Neural progenitor cell (in vitro differentiated cells): Measurements from ENCODE around the gene FLCN. TPM values are rescaled to one million over a fixed set of nuclear protein-coding genes. Genes with fewer than 3 reads are reported as not detected.

Source experiments
- DNase-seq: peaks from one replicate; pipeline ENCODE4 v3.0.0-alpha.2; 2016; ENCODE audit warnings: low spot score
- H2AFZ ChIP-seq: fragments of 200-600 bp; sonication (generic); replicated peaks from 2 replicates; pipeline ENCODE4 v1.6.1; 2016; ENCODE audit warnings: antibody characterized with exemption
- H3F3A ChIP-seq: fragments of 200-600 bp; sonication (generic); 2 replicates; pipeline ENCODE4 v1.6.1; 2016; ENCODE audit warnings: antibody characterized with exemption, low read depth
- H3K27ac ChIP-seq: fragments of 200-600 bp; sonication (generic); 2 replicates; pipeline ENCODE4 v1.5.1; 2016; ENCODE audit warnings: mild to moderate bottlenecking
- H3K27me3 ChIP-seq: fragments of 200-600 bp; sonication (generic); 2 replicates; pipeline ENCODE4 v1.6.1; 2016; ENCODE audit warnings: mild to moderate bottlenecking, moderate library complexity
- H3K36me3 ChIP-seq: fragments of 200-600 bp; sonication (generic); 2 replicates; pipeline ENCODE4 v1.5.1; 2016
- H3K4me1 ChIP-seq: fragments of 200-600 bp; sonication (generic); 2 replicates; pipeline ENCODE4 v1.6.1; 2016; ENCODE audit warnings: mixed run types
- H3K4me2 ChIP-seq: fragments of 200-600 bp; sonication (generic); 2 replicates; pipeline ENCODE4 v1.6.1; 2016
- H3K4me3 ChIP-seq: fragments of 200-600 bp; sonication (generic); 2 replicates; pipeline ENCODE4 v1.5.1; 2016
- H3K79me2 ChIP-seq: fragments of 200-600 bp; sonication (generic); 2 replicates; pipeline ENCODE4 v1.6.1; 2016; ENCODE audit warnings: low read depth
- H3K9ac ChIP-seq: fragments of 200-600 bp; sonication (generic); 2 replicates; pipeline ENCODE4 v1.6.1; 2016
- H3K9me3 ChIP-seq: fragments of 200-600 bp; sonication (generic); 2 replicates; pipeline ENCODE4 v1.5.1; 2016; ENCODE audit warnings: low read depth
- H4K20me1 ChIP-seq: fragments of 200-600 bp; sonication (generic); 2 replicates; pipeline ENCODE4 v1.6.1; 2016; ENCODE audit warnings: low read depth
- H3K27ac Mint-ChIP-seq: 3 replicates; pipeline ENCODE4 v1.8.0; 2021; ENCODE audit warnings: mixed read lengths
- H3K27me3 Mint-ChIP-seq: 2 replicates; pipeline ENCODE4 v1.8.0; 2022; ENCODE audit warnings: low read depth, mild to moderate bottlenecking, inconsistent platforms, moderate library complexity, mixed read lengths; ENCODE audit not compliant: insufficient read depth
- H3K36me3 Mint-ChIP-seq: 3 replicates; pipeline ENCODE4 v1.8.0; 2021; ENCODE audit warnings: mixed read lengths
- H3K4me1 Mint-ChIP-seq: 3 replicates; pipeline ENCODE4 v1.8.0; 2021; ENCODE audit warnings: mixed read lengths
- H3K4me3 Mint-ChIP-seq: 3 replicates; pipeline ENCODE4 v1.8.0; 2021; ENCODE audit warnings: mild to moderate bottlenecking, moderate library complexity, mixed read lengths
- H3K9me3 Mint-ChIP-seq: 3 replicates; pipeline ENCODE4 v1.8.0; 2020; ENCODE audit warnings: mixed read lengths
- CTCF ChIP-seq: fragments of 200-600 bp; sonication (generic); IDR thresholded peaks from 2 replicates; pipeline ENCODE4 v1.5.1; 2017; ENCODE audit warnings: antibody characterized with exemption, mild to moderate bottlenecking
- EZH2 ChIP-seq: fragments of 200-600 bp; sonication (generic); IDR thresholded peaks from 2 replicates; pipeline ENCODE4 v1.6.1; 2017; ENCODE audit warnings: antibody characterized with exemption, mild to moderate bottlenecking, moderate library complexity
- EZH2phosphoT487 ChIP-seq: fragments of 200-600 bp; sonication (generic); IDR thresholded peaks from 2 replicates; pipeline ENCODE4 v1.6.1; 2017; ENCODE audit warnings: antibody characterized with exemption
- total RNA-seq: library from RNA; depleted of rRNA; stranded (reverse); fragments of >200 nt; gene quantifications from 2 replicates; pipeline ENCODE4 v1.2.3, GENCODE V29; 2015; ENCODE audit warnings: low replicate concordance

FLCN gene
- total RNA-seq, 1 donor from 2014 or later, result 16.3 TPM

GRCh38 chr17:17169396-17169795, 67.6 kb downstream of the FLCN start:
- H3K9me3 ChIP-seq, result no peaks in the 10 kb centered on the region
- DNase-seq, result no peak
- H3K27me3 Mint-ChIP-seq, result peaks cover 4% of the 10 kb centered on the region
- H3K27me3 ChIP-seq, result no peaks in the 10 kb centered on the region
- no peaks in the 10 kb centered on the region for H4K20me1 ChIP-seq
- no peaks in the 10 kb centered on the region for H3K4me1 ChIP-seq
- H3K36me3 Mint-ChIP-seq, result peaks cover 26% of the 10 kb centered on the region
- H3K4me1 Mint-ChIP-seq, result no peaks in the 10 kb centered on the region
- no peaks in the 10 kb centered on the region for H3F3A ChIP-seq
- no peak overlapping the region for H3K4me3 ChIP-seq
- no peak overlapping the region for H3K4me2 ChIP-seq
- no peak overlapping the region for H2AFZ ChIP-seq
- no peak overlapping the region for H3K27ac Mint-ChIP-seq
- H3K36me3 ChIP-seq, result no peaks in the 10 kb centered on the region
- H3K9me3 Mint-ChIP-seq, result no peaks in the 10 kb centered on the region
- H3K27ac ChIP-seq, result no peak overlapping the region
- no peak overlapping the region for H3K9ac ChIP-seq
- no peak overlapping the region for H3K4me3 Mint-ChIP-seq
- no peaks in the 10 kb centered on the region for H3K79me2 ChIP-seq
- no peak for TF ChIP-seq CTCF

GRCh38 chr17:17168401-17168800, 68.6 kb downstream of the FLCN start:
- Histone ChIP-seq H4K20me1 (peaks cover 2% of the 10 kb centered on the region), H3K27ac (no peak overlapping the region), H3K27me3 (no peaks in the 10 kb centered on the region), H3K36me3 (no peaks in the 10 kb centered on the region), H3K4me3 (no peak overlapping the region), H2AFZ (no peak overlapping the region), H3K9ac (no peak overlapping the region), H3F3A (no peaks in the 10 kb centered on the region), H3K4me2 (no peak overlapping the region), H3K79me2 (no peaks in the 10 kb centered on the region), H3K9me3 (no peaks in the 10 kb centered on the region), H3K4me1 (no peaks in the 10 kb centered on the region)
- H3K9me3 Mint-ChIP-seq, result no peaks in the 10 kb centered on the region
- no peak for DNase-seq
- H3K4me3 Mint-ChIP-seq, result no peak overlapping the region
- no peak overlapping the region for H3K27ac Mint-ChIP-seq
- H3K36me3 Mint-ChIP-seq, result peaks cover 23% of the 10 kb centered on the region
- TF ChIP-seq EZH2, result no peak
- no peak for TF ChIP-seq CTCF
- TF ChIP-seq EZH2phosphoT487, result no peak
- peaks cover 2% of the 10 kb centered on the region for H3K27me3 Mint-ChIP-seq
- no peaks in the 10 kb centered on the region for H3K4me1 Mint-ChIP-seq

- no peaks in the 10 kb centered on the region for H3K4me1 ChIP-seq
- no peak overlapping the region for H3K9ac ChIP-seq
- no peaks in the 10 kb centered on the region for H3K79me2 ChIP-seq
- no peaks in the 10 kb centered on the region for H3F3A ChIP-seq
- no peak overlapping the region for H2AFZ ChIP-seq
- peaks cover 23% of the 10 kb centered on the region for H3K36me3 Mint-ChIP-seq
- H3K27me3 ChIP-seq, result no peaks in the 10 kb centered on the region
- no peak for TF ChIP-seq EZH2phosphoT487
- TF ChIP-seq EZH2, result no peak
- TF ChIP-seq CTCF, result no peak
- H3K9me3 Mint-ChIP-seq, result no peaks in the 10 kb centered on the region
- H3K27ac Mint-ChIP-seq, result no peak overlapping the region
- no peaks in the 10 kb centered on the region for H3K9me3 ChIP-seq
- peaks cover 6% of the 10 kb centered on the region for H4K20me1 ChIP-seq
- H3K4me1 Mint-ChIP-seq, result no peaks in the 10 kb centered on the region
- no peaks in the 10 kb centered on the region for H3K36me3 ChIP-seq
- no peak for DNase-seq
- H3K4me3 Mint-ChIP-seq, result no peak overlapping the region
- H3K4me2 ChIP-seq, result no peak overlapping the region
- peaks cover 2% of the 10 kb centered on the region for H3K27me3 Mint-ChIP-seq
- H3K4me3 ChIP-seq, result no peak overlapping the region
- H3K27ac ChIP-seq, result no peak overlapping the region
Observed at GRCh38 chr17:17167986-17168385, 69.0 kb downstream of the FLCN start.

GRCh38 chr17:17167356-17167755, 69.6 kb downstream of the FLCN start:
- H3K27ac ChIP-seq, result no peak overlapping the region
- H3K27me3 ChIP-seq, result no peaks in the 10 kb centered on the region
- H2AFZ ChIP-seq, result no peak overlapping the region
- peaks cover 1% of the 10 kb centered on the region for H3K4me1 Mint-ChIP-seq
- peaks cover 2% of the 10 kb centered on the region for H3K27me3 Mint-ChIP-seq
- H3K4me1 ChIP-seq, result no peaks in the 10 kb centered on the region
- no peaks in the 10 kb centered on the region for H3K9me3 Mint-ChIP-seq
- no peaks in the 10 kb centered on the region for H3K9me3 ChIP-seq
- H3K4me2 ChIP-seq, result no peak overlapping the region
- H3K4me3 ChIP-seq, result no peak overlapping the region
- no peaks in the 10 kb centered on the region for H3K79me2 ChIP-seq
- H3K36me3 Mint-ChIP-seq, result peaks cover 23% of the 10 kb centered on the region
- H3K9ac ChIP-seq, result no peak overlapping the region
- peaks cover 8% of the 10 kb centered on the region for H4K20me1 ChIP-seq
- no peak overlapping the region for H3K27ac Mint-ChIP-seq
- no peaks in the 10 kb centered on the region for H3F3A ChIP-seq
- H3K4me3 Mint-ChIP-seq, result no peak overlapping the region
- TF ChIP-seq CTCF, result no peak
- TF ChIP-seq EZH2phosphoT487, result no peak
- TF ChIP-seq EZH2, result no peak
- H3K36me3 ChIP-seq, result no peaks in the 10 kb centered on the region
- no peak for DNase-seq
